ENCODE measurements around the gene ELOVL1.

The ELOVL1 gene

GRCh38 chr1:43360616-43361015, 7.2 kb downstream of the ELOVL1 start:
- H2AFZ ChIP-seq (ENCODE audit: low read depth): no peak overlapping the region
- peaks cover 23% of the 10 kb centered on the region for H3K4me1 ChIP-seq (ENCODE audit: low read depth, poor library complexity, severe bottlenecking)
- H3K79me2 ChIP-seq (ENCODE audit: insufficient read depth, low read depth): peaks cover 23% of the 10 kb centered on the region
- no peak overlapping the region for H3K27ac ChIP-seq
- peak overlapping the region; percentile 70; the same call in 1 of the 2 replicates for H3K4me2 ChIP-seq
- H4K20me1 ChIP-seq (ENCODE audit: insufficient read depth): no peaks in the 10 kb centered on the region
- no peaks in the 10 kb centered on the region for H3K27me3 ChIP-seq (ENCODE audit: insufficient read depth, low read depth)
- no peaks in the 10 kb centered on the region for H3K36me3 ChIP-seq (ENCODE audit: insufficient read depth)
- H3K4me3 ChIP-seq (IDR thresholded peaks at IDR 0.05; ENCODE audit: insufficient read depth, low read depth, low read length): no peak overlapping the region
- H3K9ac ChIP-seq: no peak overlapping the region
- TF ChIP-seq, protein P1, sequence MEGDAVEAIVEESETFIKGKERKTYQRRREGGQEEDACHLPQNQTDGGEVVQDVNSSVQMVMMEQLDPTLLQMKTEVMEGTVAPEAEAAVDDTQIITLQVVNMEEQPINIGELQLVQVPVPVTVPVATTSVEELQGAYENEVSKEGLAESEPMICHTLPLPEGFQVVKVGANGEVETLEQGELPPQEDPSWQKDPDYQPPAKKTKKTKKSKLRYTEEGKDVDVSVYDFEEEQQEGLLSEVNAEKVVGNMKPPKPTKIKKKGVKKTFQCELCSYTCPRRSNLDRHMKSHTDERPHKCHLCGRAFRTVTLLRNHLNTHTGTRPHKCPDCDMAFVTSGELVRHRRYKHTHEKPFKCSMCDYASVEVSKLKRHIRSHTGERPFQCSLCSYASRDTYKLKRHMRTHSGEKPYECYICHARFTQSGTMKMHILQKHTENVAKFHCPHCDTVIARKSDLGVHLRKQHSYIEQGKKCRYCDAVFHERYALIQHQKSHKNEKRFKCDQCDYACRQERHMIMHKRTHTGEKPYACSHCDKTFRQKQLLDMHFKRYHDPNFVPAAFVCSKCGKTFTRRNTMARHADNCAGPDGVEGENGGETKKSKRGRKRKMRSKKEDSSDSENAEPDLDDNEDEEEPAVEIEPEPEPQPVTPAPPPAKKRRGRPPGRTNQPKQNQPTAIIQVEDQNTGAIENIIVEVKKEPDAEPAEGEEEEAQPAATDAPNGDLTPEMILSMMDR (conservative IDR thresholded peaks at IDR 0.05; ENCODE audit: low read depth, low read length): no peak

DNA sequence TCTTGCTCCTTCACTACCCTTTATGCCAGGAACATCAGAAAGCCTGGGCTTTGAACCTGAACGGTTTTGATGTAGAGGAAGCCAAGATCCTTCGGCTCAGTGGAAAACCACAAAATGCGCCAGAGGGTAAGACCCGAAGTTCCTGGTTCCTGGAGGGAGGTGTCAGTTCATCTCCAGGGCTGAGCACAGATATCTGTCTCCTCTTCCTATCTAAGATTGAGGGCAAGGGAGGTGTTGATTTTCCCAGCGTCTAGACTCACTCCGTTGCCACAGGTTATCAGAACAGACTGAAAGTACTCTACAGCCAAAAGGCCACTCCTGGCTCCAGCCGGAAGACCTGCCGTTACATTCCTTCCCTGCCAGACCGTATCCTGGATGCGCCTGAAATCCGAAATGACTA, 8.1 kb downstream of the ELOVL1 start:
- Histone ChIP-seq H4K20me1 (ENCODE audit: insufficient read depth) (no peaks in the 10 kb centered on the region), H3K4me1 (ENCODE audit: low read depth, poor library complexity, severe bottlenecking) (peaks cover 23% of the 10 kb centered on the region), H3K36me3 (ENCODE audit: insufficient read depth) (no peaks in the 10 kb centered on the region), H3K27ac (no peak overlapping the region), H3K4me3 (IDR thresholded peaks at IDR 0.05; ENCODE audit: insufficient read depth, low read depth, low read length) (peak overlapping the region; percentile 71), H3K27me3 (ENCODE audit: insufficient read depth, low read depth) (no peaks in the 10 kb centered on the region), H2AFZ (ENCODE audit: low read depth) (no peak overlapping the region), H3K79me2 (ENCODE audit: insufficient read depth, low read depth) (peaks cover 23% of the 10 kb centered on the region), H3K9ac (peak overlapping the region; percentile 55; the same call in 1 of the 2 replicates), H3K4me2 (peak overlapping the region; percentile 70)
- TF ChIP-seq, protein P1 (conservative IDR thresholded peaks at IDR 0.05; ENCODE audit: low read depth, low read length): no peak

DNA sequence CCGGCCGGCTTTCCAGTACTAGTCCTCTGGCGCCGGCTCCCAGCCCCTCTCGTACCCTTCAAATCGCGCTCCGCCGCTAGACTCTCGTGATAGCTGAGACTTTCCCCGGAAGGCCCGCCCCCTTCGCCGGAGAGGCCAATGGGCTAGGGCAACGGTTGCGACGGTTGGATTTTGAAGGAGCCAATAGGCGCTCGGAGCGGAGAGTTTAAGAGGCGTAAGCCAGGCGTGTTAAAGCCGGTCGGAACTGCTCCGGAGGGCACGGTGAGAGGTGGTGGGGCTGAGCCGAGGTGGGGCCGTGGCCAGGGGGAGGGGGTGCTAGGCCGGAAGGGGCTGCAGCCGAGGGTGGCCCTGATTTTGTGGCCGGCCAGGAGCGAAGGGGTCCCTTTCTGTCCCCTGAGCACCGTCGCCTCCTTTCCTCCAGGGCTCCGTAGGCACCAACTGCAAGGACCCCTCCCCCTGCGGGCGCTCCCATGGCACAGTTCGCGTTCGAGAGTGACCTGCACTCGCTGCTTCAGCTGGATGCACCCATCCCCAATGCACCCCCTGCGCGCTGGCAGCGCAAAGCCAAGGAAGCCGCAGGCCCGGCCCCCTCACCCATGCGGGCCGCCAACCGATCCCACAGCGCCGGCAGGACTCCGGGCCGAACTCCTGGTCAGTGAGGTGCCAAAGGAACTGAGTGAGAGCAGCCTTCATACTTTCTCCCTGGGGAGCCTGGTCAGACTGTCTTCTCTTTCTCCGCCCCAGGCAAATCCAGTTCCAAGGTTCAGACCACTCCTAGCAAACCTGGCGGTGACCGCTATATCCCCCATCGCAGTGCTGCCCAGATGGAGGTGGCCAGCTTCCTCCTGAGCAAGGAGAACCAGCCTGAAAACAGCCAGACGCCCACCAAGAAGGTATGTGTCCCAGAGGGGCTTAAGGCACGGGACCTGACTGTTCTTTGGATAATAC, 8.8 kb downstream of the ELOVL1 start, which contains the start of gene CDC20:
TSS of gene CDC20 (plus strand) at position 236 of the 948 bp plus-strand sequence. CDS start at position 471, 235 bp downstream.
- Histone ChIP-seq H3K4me3 (IDR thresholded peaks at IDR 0.05; ENCODE audit: insufficient read depth, low read depth, low read length) (peak within 1 kb of the TSS; percentile 93), H3K27me3 (ENCODE audit: insufficient read depth, low read depth) (no peaks in the 10 kb centered on the region), H3K27ac (peak within 1 kb of the TSS; percentile 63), H3K79me2 (ENCODE audit: insufficient read depth, low read depth) (peaks cover 23% of the 10 kb centered on the region), H3K4me1 (ENCODE audit: low read depth, poor library complexity, severe bottlenecking) (peaks cover 23% of the 10 kb centered on the region), H4K20me1 (ENCODE audit: insufficient read depth) (no peaks in the 10 kb centered on the region), H3K9ac (peak within 1 kb of the TSS; percentile 61; the same call in 1 of the 2 replicates), H2AFZ (ENCODE audit: low read depth) (peak within 1 kb of the TSS; percentile 94), H3K36me3 (ENCODE audit: insufficient read depth) (no peaks in the 10 kb centered on the region), H3K4me2 (peak within 1 kb of the TSS; percentile 70)
- TF ChIP-seq, protein P1 (conservative IDR thresholded peaks at IDR 0.05; ENCODE audit: low read depth, low read length): no peak

DNA sequence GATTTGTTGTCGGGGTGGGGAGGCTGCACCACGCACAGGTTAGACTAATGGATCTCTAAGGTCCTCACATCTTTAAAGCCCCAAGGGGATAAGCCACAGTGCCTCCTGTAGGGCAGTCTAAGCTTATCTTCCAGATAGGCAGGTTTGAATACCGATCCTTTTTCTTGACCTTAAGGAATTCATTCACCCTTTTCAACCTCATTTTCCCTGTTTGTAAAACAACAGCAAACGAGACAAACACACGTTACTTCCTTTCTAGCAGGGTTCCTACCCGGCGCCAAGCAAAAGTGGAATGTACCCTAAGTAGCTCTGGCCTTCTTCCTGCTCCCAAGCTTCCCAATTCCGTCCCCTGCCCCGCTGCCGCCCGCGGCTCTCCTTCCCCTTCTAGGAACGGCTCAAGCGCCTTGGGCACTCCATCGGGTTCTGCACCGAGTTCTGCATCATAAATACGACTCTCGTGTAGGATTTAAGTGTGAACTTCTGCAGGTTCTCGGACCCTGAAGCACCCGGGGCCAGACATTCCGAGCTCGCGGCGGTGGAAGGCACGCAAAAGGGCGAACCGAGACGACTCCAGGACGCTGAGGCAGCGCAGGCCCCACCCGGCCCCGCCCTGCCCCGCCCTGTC, 9.6 kb downstream of the ELOVL1 start:
- Histone ChIP-seq H2AFZ (ENCODE audit: low read depth) (peak overlapping the region; percentile 94), H4K20me1 (ENCODE audit: insufficient read depth) (no peaks in the 10 kb centered on the region), H3K4me1 (ENCODE audit: low read depth, poor library complexity, severe bottlenecking) (peaks cover 23% of the 10 kb centered on the region), H3K36me3 (ENCODE audit: insufficient read depth) (no peaks in the 10 kb centered on the region), H3K79me2 (ENCODE audit: insufficient read depth, low read depth) (peaks cover 23% of the 10 kb centered on the region), H3K27me3 (ENCODE audit: insufficient read depth, low read depth) (no peaks in the 10 kb centered on the region), H3K4me2 (peak overlapping the region; percentile 43), H3K4me3 (IDR thresholded peaks at IDR 0.05; ENCODE audit: insufficient read depth, low read depth, low read length) (peak overlapping the region; percentile 93), H3K27ac (peak overlapping the region; percentile 63), H3K9ac (peak overlapping the region; percentile 61; the same call in 1 of the 2 replicates)
- TF ChIP-seq, protein P1 (conservative IDR thresholded peaks at IDR 0.05; ENCODE audit: low read depth, low read length): peak; percentile 67

Measured in KMS-11 (cell line).